Omental fat pad (tissue), 4 donors: Measurements from ENCODE around the gene FZD10. TPM values are rescaled to one million over a fixed set of nuclear protein-coding genes. Genes with fewer than 3 reads are reported as not detected.

Source experiments
- ATAC-seq: fragments of 150-250 bp; one replicate; pipeline ENCODE4 v1.9.1; 2016; ENCODE audit warnings: mild to moderate bottlenecking, moderate library complexity; ENCODE audit not compliant: low FRiP score
- DNase-seq: peaks from one replicate; pipeline ENCODE4 v3.0.0-alpha.2; 2019; ENCODE audit warnings: low spot score
- CTCF ChIP-seq, 3 donors: fragments of 450-650 bp; IDR thresholded peaks; one replicate each; pipeline ENCODE4 v1.5.1; 2016 to 2017; ENCODE audit warnings: antibody characterized with exemption in 3 of 3, mild to moderate bottlenecking in 3 of 3, moderate library complexity in 2 of 3
- total RNA-seq, 4 donors: library from RNA; depleted of rRNA; stranded (reverse); fragments of >200 nt; gene quantifications; one replicate each; pipeline ENCODE4 v1.1.0, GENCODE V29; 2016

Gene FZD10
- total RNA-seq, 4 donors from 2014 or later = 0.25 to 3.8 (median 0.98) TPM

DNA sequence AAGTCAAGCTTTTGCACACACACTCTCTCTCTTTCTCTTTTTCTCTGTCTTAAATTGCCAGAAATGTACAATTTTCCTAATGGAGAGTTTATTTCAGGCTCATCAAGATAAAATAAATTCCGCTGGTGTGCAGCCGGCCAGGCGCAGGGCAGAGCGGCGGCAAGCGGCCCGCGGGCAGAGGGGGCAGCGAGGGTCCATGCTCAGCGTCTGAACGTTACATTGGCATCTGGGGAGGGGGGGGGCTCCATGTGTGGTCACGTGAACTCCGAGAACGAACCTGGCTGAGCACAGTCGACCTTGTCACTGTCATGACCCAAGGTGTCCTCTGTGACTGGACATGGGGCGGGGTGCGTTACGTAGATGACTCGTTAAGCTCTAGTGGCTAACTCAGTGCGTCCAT, 23.8 kb upstream of the FZD10 start:
- DNase-seq (no peak), ATAC-seq (no peak)
- TF ChIP-seq CTCF (IDR thresholded peaks at IDR 0.05) = no peak

DNA sequence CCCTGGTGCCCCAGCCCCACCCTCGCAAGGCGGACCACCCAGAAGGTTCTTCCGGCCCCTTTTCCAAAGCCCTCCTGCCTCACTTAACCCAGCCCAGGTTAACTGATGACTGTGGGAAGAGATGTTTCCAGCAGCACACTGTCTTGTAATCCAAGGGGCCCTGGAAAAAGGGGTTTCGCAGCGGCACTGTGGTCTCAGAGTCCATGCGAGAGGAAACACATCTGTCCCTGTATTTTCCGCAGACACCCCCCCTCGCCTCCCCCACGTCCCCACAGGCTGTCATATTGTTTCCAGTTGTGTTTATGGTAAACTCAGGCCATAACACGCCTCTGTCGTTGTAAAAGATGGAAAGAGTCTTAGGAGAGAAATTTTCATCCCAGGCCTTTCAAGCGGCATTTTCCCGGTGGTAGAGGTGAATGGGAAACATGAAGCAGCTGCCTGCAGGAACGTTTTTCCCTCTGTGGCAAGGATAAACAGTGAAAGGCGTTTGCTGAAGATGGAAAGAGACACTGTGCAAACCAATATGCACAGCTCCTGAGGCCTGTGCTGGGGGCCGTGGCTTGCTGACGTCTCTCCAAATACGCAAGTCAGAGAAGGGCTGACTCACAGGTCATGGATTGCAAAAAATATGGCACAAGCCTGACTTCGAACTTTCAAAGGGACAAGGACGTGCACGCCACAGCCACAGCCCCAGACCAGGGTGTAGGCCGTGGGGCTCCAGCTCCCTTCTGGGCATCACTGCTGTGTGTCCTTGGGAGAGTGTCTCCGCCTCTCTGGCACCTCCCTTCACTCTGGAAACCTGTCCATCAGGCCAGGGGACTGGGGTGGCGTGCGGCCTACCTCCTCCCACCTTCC, 22.5 kb upstream of the FZD10 start:
- ATAC-seq = no peak
- DNase-seq = no peak
- no peak for TF ChIP-seq CTCF (IDR thresholded peaks at IDR 0.05)

DNA sequence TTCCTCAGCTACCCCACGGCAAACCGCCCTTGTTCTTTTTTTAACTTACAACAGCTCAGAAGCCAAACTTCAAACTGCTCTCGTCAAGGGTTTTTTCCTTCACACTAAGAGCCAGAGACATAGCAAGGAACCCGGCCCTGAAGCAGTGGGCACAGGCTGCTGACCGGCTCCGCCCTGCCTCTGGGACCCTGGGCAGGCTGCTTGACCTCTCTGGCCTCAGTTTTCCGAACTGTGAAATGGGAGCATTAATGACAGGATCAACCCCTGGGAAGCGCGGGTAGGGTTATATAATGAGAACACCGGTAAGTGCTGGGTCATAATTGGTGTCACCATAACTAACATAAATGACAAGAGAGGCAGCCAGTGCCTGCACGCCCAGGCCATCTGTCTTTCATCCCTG, 21.2 kb upstream of the FZD10 start:
- ATAC-seq = no peak
- DNase-seq = no peak
- TF ChIP-seq CTCF (IDR thresholded peaks at IDR 0.05) = no peak

GRCh38 chr12:130141901-130142683, 20.2 kb upstream of the FZD10 start:
- DNase-seq = no peak
- no peak for TF ChIP-seq CTCF (IDR thresholded peaks at IDR 0.05)
- ATAC-seq = no peak

DNA sequence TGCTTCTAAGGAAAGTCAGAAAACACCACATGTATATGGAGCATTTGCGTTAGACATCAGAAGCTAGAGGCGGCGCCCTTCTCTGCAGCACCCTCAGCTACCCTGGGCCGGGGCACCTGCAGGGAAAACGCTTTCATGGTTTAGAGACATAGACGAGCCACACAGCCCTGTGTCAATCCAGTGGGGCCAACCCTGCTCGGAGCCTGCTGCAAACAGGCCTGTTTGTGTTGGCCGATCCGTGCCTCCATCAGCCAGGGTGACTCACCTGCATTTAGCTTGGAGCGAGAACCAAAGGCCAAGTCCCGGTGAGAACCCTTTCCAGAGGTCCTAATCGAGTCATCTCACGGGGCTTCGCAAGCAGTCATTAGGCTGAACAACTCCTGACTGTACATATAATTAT, 19.5 kb upstream of the FZD10 start:
- DNase-seq (no peak), ATAC-seq (no peak)
- no peak for TF ChIP-seq CTCF (IDR thresholded peaks at IDR 0.05)

GRCh38 chr12:130143136-130143535, 19.1 kb upstream of the FZD10 start:
- ATAC-seq (no peak), DNase-seq (no peak)
- TF ChIP-seq CTCF (IDR thresholded peaks at IDR 0.05) = no peak
